Gastroesophageal sphincter (tissue), 4 donors: ENCODE data around the gene KRTAP20-1. TPM values are rescaled to one million over a fixed set of nuclear protein-coding genes. Genes with fewer than 3 reads are reported as not detected.

Experiments
- small RNA-seq, 4 donors: library from RNA; depleted of rRNA; stranded (forward); fragments of <200 nt; gene quantifications; one replicate each; pipeline ENCODE3, GENCODE V24; 2016
- total RNA-seq, 4 donors: library from RNA; depleted of rRNA; stranded (reverse); fragments of >200 nt; gene quantifications; one replicate each; pipeline ENCODE4 v1.1.0, GENCODE V29; 2016

KRTAP20-1 gene
- total RNA-seq, 4 donors from 2014 or later: not detected

Small RNA genes within 50 kb of the gene (small RNA-seq; reads per million reads assigned to genes)
- gene KRTAP20-1 (0 reads per million in 4 donors), gene KRTAP20-3 (0 reads per million in 4 donors), gene KRTAP20-4 (0 reads per million in 4 donors), gene KRTAP22-1 (0 reads per million in 4 donors), gene KRTAP22-2 (0 reads per million in 4 donors)

Other genes starting within 250 kb of the KRTAP20-1 start
- not detected for gene KRTAP13-2, start 244.2 kb upstream of the KRTAP20-1 start, total RNA-seq
- gene KRTAP13-1, start 220.4 kb upstream of the KRTAP20-1 start, total RNA-seq: not detected
- gene KRTAP13-3, start 190.5 kb upstream of the KRTAP20-1 start, total RNA-seq: not detected
- gene KRTAP13-4, start 186.2 kb upstream of the KRTAP20-1 start, total RNA-seq: not detected
- not detected for gene KRTAP15-1, start 176.2 kb upstream of the KRTAP20-1 start, total RNA-seq
- not detected for gene KRTAP19-1, start 136.1 kb upstream of the KRTAP20-1 start, total RNA-seq
- not detected for gene KRTAP19-2, start 129.0 kb upstream of the KRTAP20-1 start, total RNA-seq
- 1 to 10 TPM in 1 of 4 donors, not detected in 3; 1.7 TPM for gene KRTAP19-3, start 124.4 kb upstream of the KRTAP20-1 start, total RNA-seq
- not detected for gene KRTAP19-4, start 119.3 kb upstream of the KRTAP20-1 start, total RNA-seq
- not detected for gene KRTAP19-5, start 114.3 kb upstream of the KRTAP20-1 start, total RNA-seq
- not detected for gene KRTAP19-6, start 74.6 kb upstream of the KRTAP20-1 start, total RNA-seq
- not detected for gene KRTAP19-7, start 55.1 kb upstream of the KRTAP20-1 start, total RNA-seq
- not detected for gene KRTAP22-2, start 26.0 kb upstream of the KRTAP20-1 start, total RNA-seq
- gene KRTAP6-3, start 24.0 kb upstream of the KRTAP20-1 start, total RNA-seq: not detected
- not detected for gene KRTAP6-2, start 17.5 kb upstream of the KRTAP20-1 start, total RNA-seq
- not detected for gene KRTAP22-1, start 15.3 kb upstream of the KRTAP20-1 start, total RNA-seq
- gene KRTAP6-1, start 2.5 kb upstream of the KRTAP20-1 start, total RNA-seq: not detected
- gene KRTAP20-4, start 4.2 kb downstream of the KRTAP20-1 start, total RNA-seq: not detected
- gene KRTAP20-2, start 18.8 kb downstream of the KRTAP20-1 start, total RNA-seq: not detected
- gene KRTAP20-3, start 26.4 kb downstream of the KRTAP20-1 start, total RNA-seq: not detected
- not detected for gene KRTAP21-3, start 102.4 kb downstream of the KRTAP20-1 start, total RNA-seq
- gene KRTAP21-2, start 130.8 kb downstream of the KRTAP20-1 start, total RNA-seq: not detected
- not detected for gene KRTAP21-1, start 139.0 kb downstream of the KRTAP20-1 start, total RNA-seq
- gene KRTAP8-1, start 196.8 kb downstream of the KRTAP20-1 start, total RNA-seq: not detected
- not detected for gene KRTAP7-1, start 213.3 kb downstream of the KRTAP20-1 start, total RNA-seq